GM13977 (cell line): ENCODE measurements around the gene IRF1.

Experiments used
- DNase-seq: peaks from one replicate; pipeline ENCODE4 v3.0.0; 2012; ENCODE audit warnings: low spot score
- in situ Hi-C: fragments of 300-500 bp; cut with MboI; formaldehyde crosslinking; loops from one replicate; pipeline ENCODE4 v1.12.0; 2022; ENCODE audit warnings: low sequenced_read_pairs, low pct_unique_long_range_greater_than_20kb, mixed read lengths, inconsistent platforms; ENCODE audit not compliant: unreplicated experiment
- TF ChIP-seq, protein P1 (sequence below): IDR thresholded peaks from 2 replicates; pipeline ENCODE4 v1.5.1; 2012; ENCODE audit warnings: mild to moderate bottlenecking, control low read depth; ENCODE audit not compliant: insufficient read depth; ENCODE audit errors: extremely low read depth, missing control alignments

IRF1 gene

DNA sequence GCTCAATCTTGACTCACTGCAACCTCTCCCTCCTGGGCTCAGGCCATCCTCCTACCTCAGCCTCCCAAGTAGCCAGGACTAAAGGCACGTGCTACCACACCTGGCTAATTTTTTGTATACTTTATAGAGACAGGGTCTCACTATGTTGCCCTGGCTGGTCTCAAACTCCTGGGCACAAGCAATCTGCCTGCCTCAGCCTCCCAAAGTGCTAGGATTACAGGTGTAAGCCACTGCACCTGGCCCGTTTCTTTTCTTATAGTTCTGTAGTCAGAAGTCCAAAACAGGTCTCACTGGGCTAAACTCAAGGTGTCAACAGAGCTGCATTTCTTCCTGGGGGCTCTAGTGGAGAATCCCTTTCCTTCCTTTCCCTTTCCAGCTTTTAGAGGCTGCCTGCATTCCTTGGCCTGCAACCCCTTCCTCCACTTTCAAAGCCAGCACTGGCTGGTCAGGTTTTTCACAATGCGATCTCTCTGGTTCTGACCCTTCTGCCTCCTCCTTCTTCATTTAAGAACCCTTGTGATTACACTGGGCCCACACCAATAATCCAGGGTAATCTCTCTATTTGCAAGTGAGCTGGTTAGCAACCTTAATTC, 16.3 kb downstream of the IRF1 start:
- in situ Hi-C loops: loop anchor here (10.0 kb wide), 1 partner anchor 49 kb away; no protein-coding TSS in a partner anchor
- TF ChIP-seq, protein P1, sequence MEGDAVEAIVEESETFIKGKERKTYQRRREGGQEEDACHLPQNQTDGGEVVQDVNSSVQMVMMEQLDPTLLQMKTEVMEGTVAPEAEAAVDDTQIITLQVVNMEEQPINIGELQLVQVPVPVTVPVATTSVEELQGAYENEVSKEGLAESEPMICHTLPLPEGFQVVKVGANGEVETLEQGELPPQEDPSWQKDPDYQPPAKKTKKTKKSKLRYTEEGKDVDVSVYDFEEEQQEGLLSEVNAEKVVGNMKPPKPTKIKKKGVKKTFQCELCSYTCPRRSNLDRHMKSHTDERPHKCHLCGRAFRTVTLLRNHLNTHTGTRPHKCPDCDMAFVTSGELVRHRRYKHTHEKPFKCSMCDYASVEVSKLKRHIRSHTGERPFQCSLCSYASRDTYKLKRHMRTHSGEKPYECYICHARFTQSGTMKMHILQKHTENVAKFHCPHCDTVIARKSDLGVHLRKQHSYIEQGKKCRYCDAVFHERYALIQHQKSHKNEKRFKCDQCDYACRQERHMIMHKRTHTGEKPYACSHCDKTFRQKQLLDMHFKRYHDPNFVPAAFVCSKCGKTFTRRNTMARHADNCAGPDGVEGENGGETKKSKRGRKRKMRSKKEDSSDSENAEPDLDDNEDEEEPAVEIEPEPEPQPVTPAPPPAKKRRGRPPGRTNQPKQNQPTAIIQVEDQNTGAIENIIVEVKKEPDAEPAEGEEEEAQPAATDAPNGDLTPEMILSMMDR: no peak
- no peak for DNase-seq

DNA sequence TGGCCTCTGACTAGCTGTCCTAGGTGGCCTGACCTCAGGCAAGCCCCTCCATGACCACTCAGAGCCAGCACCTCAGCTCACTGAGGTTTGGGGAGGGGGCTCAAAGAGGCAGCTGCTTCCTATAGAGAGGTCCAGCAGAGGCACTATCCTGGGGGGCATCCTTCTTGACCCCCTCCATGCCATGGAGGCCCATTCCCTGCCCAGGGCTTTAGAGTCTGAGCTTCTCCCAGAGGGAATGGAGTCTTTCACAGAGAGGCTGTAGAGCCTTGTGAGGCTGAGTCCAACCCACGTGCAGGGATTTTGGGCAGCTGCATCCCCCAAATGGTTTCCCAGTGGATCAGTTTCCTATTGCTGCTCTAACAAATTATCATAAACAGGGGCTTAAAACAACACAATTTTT, 16.9 kb downstream of the IRF1 start:
- in situ Hi-C loops: loop anchor here (10.0 kb wide), 1 partner anchor 49 kb away; no protein-coding TSS in a partner anchor
- DNase-seq: no peak
- TF ChIP-seq, protein P1: no peak

DNA sequence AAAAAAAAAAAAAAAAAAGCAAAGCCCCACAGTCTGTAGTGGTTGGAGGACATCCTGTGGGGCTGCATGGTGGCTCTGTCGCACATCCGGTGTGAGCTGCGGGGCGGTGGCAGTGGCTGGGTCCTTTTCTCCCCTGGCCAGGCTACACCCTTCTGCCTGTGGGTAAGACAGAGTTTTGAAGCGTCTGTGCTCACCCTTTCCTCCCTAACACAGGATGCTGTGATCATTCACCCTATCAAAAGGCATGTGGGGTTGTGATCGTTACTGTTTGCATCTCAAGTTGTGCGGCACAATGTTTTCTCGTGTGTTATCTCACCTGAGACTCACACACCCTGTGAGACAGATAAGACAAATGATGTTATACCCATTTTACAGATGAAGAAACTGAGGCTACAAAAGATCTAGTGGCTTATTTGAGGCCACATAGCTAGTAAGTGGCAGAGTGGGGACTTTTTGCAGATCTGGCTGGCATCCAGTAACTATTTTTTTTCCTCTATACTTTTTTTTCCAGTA, 17.5 kb downstream of the IRF1 start:
- TF ChIP-seq, protein P1: peak; percentile 9
- peak; percentile 74 for DNase-seq
- in situ Hi-C loops: loop anchor here (10.0 kb wide), 1 partner anchor 48 kb away; no protein-coding TSS in a partner anchor

DNA sequence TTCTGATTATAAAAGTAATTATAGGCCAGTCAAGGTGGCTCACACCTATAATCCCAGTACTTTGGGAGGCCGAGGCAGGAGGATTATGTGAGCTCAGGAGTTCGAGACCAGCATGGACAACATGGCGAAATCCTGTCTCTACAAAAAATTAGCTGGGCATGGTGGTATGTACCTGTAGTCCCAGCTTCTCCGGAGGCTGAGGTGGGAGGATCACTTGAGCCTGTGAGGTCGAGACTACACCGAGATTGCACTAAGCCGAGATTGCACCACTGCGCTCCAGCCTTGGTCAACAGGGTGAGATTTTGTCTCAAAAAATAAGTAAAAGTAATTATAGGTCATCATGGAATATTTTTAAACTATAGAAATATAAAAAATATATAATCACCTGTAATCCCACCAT, 18.1 kb downstream of the IRF1 start:
- no peak for DNase-seq
- TF ChIP-seq, protein P1: no peak
- in situ Hi-C loops: loop anchor here (10.0 kb wide), 1 partner anchor 48 kb away; no protein-coding TSS in a partner anchor

DNA sequence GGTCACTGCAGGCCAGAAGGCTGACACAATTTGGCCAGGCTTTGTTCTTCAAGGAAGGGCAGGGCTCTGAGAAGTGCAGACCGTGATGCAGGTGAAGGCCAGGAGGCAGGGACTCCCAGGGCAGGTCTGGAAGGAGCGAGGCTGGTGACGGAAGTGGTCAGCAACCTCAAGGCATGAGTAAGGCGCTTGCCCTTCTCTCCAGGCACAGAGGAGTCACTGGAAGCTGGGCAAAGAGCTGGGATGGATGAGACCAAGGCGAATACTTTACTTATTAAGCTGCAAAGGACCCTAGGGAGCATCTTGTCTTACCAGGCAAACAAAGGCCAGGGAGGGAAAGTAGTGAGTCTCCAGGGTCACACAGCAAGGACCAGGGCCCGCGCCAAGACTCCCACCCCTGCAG, 18.6 kb downstream of the IRF1 start:
- no peak for DNase-seq
- in situ Hi-C loops: loop anchor here (10.0 kb wide), 1 partner anchor 47 kb away; no protein-coding TSS in a partner anchor
- TF ChIP-seq, protein P1: no peak

DNA sequence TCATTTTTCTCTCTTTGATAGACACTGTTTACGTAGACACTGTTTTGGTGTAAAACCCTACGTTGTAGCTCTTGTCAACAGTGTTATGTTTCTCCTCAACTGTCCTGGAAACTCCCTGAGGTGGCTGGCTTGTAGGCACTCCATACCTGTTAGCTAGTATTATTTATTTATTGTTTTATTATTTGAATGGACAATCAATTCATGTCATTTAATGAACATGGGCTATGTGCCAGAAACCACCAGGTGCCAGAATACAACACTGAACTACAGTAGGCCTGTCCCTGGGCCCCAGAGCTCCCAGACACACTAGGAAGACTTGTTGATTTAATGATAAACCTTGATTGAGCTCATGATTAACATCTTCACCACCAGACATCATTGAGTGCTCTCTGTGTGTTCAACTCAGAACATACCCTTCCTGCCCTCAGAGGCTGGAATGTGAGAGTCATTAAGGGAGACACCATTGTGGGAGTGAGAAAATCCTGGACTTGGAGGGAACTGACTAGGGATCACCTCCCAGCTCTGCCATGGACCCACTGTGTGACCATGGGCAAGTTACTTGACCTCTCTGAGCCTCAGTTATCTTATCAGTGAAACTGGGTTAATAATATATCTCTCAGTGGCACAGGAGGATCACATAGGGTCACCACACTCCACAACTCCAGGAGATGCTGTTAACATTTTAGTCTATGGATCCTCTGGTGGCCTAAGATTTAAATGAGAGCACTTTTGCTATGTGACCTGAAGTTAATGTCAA, 19.2 kb downstream of the IRF1 start:
- DNase-seq: no peak
- in situ Hi-C loops: loop anchor here (10.0 kb wide), 1 partner anchor 47 kb away; no protein-coding TSS in a partner anchor

More for the DNA sequence above, 19.2 kb downstream of the IRF1 start:
- TF ChIP-seq, protein P1: no peak
